Measurements from ENCODE around the gene PIP4K2A.
"Not testable (repeated sequence)": the region's sequence is repeated elsewhere in the genome, so short reads cannot be mapped to it uniquely, and the experiment has no call there.

PIP4K2A gene

DNA sequence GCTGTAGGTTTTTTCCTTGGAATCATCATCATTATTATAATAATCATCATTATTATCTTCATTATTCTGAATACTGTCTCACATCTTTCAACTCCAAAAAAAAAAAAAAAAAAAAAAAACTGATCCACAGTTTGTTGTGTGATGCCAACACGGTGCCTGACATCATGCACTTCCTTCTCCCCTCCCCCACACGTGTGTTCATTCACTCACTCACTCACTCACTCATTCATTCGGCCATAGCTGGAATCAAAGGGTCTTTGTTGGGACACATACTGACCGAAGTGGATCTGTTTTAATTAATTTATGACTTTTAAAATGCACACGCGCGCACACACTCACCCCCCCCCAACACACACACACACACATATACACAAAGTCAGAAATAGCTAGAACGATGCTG lies 177.8 kb downstream of the PIP4K2A start:
- Histone ChIP-seq H3K4me3 (ENCODE audit: low read length) (no peak overlapping the region), H3K36me3 (ENCODE audit: insufficient read depth, low read length) (peaks cover 19% of the 10 kb centered on the region), H3K9me3 (replicated peaks; ENCODE audit: low read length) (no peaks in the 10 kb centered on the region), H3K27me3 (ENCODE audit: control insufficient read depth, insufficient read depth, low read length) (no peaks in the 10 kb centered on the region), H3K9ac (ENCODE audit: low read depth, low read length) (no peak overlapping the region), H3K4me1 (ENCODE audit: control insufficient read depth, insufficient read depth, low read length) (no peaks in the 10 kb centered on the region), H3K4me2 (ENCODE audit: low read length) (no peak overlapping the region)

DNA sequence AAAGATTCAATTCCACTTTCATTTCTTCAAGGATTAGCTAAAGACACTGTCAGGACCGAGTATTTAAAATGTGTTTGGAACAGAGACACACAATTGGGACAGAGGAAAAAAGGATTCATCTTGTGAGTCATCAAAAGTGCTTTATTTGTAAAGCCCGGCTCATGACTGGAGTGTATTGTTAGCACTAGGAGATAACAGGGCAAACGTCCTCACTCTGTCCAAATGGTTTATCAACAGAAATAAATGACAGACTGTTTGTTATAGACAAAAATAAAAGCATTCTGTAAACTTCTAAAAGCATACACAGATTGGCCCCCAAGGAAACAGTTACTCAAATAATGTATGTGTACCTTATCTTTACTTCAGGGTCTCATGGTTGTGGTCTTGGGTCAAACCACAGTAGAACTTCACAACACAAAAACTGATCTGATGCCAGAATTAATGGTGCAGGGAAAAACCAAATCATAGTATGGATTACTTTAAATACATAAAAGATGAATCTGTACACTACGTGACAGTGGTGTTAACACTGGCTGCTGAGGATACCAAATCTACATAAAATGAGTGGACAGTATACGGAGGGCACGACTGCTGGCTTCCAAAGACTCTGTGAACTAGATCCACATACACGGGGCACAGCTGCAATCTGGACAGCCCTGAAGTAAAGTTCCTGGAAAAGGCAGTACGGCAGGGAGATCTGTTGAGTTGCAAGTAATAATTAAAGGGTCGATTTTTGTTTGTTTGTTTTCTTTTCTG lies 179.4 kb downstream of the PIP4K2A start:
- H3K4me3 ChIP-seq (ENCODE audit: low read length): no peak overlapping the region
- H3K4me1 ChIP-seq (ENCODE audit: control insufficient read depth, insufficient read depth, low read length): no peaks in the 10 kb centered on the region
- no peaks in the 10 kb centered on the region for H3K9me3 ChIP-seq (replicated peaks; ENCODE audit: low read length)
- no peak overlapping the region for H3K9ac ChIP-seq (ENCODE audit: low read depth, low read length)
- no peak overlapping the region for H3K4me2 ChIP-seq (ENCODE audit: low read length)
- H3K36me3 ChIP-seq (ENCODE audit: insufficient read depth, low read length): peaks cover 12% of the 10 kb centered on the region
- no peaks in the 10 kb centered on the region for H3K27me3 ChIP-seq (ENCODE audit: control insufficient read depth, insufficient read depth, low read length)

DNA sequence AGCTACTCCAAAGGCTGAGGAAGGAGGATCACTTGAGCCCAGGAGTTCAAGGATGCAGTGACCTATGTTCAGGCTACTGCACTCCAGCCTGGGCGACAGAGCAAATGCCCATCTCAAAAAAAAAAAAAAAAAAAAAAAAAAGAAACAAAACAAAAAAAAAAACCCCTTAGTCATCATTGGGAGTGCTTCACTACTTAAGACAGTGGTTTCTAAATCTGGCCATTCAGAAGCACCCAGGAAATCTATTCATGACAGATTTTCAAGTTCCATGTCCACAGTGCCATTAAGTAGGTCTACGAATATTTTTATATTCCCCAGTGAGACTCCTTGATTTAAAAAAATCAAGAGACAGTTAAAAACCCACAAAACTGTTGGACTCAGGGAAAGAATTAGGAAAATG lies 182.9 kb downstream of the PIP4K2A start:
- Histone ChIP-seq H3K4me1 (ENCODE audit: control insufficient read depth, insufficient read depth, low read length) (no peaks in the 10 kb centered on the region), H3K9ac (ENCODE audit: low read depth, low read length) (no peak overlapping the region), H3K4me2 (ENCODE audit: low read length) (no peak overlapping the region), H3K36me3 (ENCODE audit: insufficient read depth, low read length) (no peaks in the 10 kb centered on the region), H3K9me3 (replicated peaks; ENCODE audit: low read length) (no peaks in the 10 kb centered on the region), H3K27me3 (ENCODE audit: control insufficient read depth, insufficient read depth, low read length) (no peaks in the 10 kb centered on the region), H3K4me3 (ENCODE audit: low read length) (no peak overlapping the region)

DNA sequence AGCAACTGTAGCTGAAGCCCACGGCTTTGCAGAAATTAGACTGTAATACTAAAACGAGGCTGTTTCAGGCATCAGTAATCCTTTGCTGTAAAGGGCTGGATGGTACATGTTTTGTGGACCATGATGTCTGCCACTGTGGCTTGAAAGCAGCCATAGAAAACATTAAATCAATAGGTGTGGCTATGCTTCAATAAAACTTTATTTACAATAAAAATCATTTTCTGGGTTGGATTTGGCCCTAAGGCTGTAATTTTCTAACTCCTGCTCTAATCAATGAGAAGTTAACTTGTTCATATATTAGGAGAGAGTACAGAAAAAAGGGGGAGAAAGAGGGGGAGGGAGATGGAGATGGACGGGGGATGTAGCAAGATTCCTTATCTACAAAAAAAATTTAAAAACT lies 183.4 kb downstream of the PIP4K2A start:
- Histone ChIP-seq H3K4me1 (ENCODE audit: control insufficient read depth, insufficient read depth, low read length) (no peaks in the 10 kb centered on the region), H3K27me3 (ENCODE audit: control insufficient read depth, insufficient read depth, low read length) (no peaks in the 10 kb centered on the region), H3K9ac (ENCODE audit: low read depth, low read length) (no peak overlapping the region), H3K36me3 (ENCODE audit: insufficient read depth, low read length) (no peaks in the 10 kb centered on the region), H3K4me3 (ENCODE audit: low read length) (no peak overlapping the region), H3K9me3 (replicated peaks; ENCODE audit: low read length) (no peaks in the 10 kb centered on the region), H3K4me2 (ENCODE audit: low read length) (no peak overlapping the region)

DNA sequence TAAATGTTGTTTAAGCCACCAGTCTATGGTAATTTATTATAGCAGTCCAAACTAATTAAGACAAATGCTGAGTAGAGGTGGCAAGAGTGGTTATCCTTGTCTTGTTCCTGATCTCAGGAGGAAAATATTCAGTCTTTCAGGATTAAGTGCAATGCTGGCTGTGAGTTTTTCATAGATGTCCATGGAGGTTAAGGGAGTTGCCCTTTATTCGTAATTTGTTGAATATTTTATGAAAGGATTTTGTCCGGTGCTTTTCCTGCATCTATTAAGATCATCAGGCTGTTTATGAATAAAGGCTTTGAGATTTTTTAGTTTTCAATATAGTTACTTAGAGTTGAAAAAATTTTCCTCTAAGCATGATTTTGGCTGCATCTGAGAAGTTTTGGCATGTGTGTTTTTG lies 186.9 kb downstream of the PIP4K2A start:
- Histone ChIP-seq H3K36me3 (ENCODE audit: insufficient read depth, low read length) (no peaks in the 10 kb centered on the region), H3K27me3 (ENCODE audit: control insufficient read depth, insufficient read depth, low read length) (no peaks in the 10 kb centered on the region), H3K4me3 (ENCODE audit: low read length) (no peak overlapping the region), H3K4me1 (ENCODE audit: control insufficient read depth, insufficient read depth, low read length) (no peaks in the 10 kb centered on the region), H3K9me3 (replicated peaks; ENCODE audit: low read length) (no peaks in the 10 kb centered on the region), H3K4me2 (ENCODE audit: low read length) (no peak overlapping the region), H3K9ac (ENCODE audit: low read depth, low read length) (no peak overlapping the region)

DNA sequence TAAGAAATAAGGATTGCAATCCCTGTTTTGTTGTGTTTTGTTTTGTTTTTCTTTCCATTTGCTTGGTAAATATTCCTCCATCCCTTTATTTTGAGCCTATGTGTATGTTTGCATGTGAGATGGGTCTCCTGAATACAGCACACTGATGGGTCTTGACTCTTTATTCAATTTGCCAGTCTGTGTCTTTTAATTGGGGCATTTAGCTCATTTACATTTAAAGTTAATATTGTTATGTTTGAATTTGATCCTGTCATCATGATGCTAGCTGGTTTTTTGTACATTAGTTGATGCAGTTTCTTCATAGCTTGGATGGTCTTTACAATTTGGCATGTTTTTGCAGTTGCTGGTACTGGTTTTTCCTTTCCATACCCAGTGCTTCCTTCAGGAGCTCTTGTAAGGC lies 190.0 kb downstream of the PIP4K2A start:
- not testable (repeated sequence) for H3K9ac ChIP-seq (ENCODE audit: low read depth, low read length); H3K36me3 ChIP-seq (ENCODE audit: insufficient read depth, low read length); H3K4me2 ChIP-seq (ENCODE audit: low read length); H3K9me3 ChIP-seq (replicated peaks; ENCODE audit: low read length); H3K4me3 ChIP-seq (ENCODE audit: low read length); H3K27me3 ChIP-seq (ENCODE audit: control insufficient read depth, insufficient read depth, low read length); H3K4me1 ChIP-seq (ENCODE audit: control insufficient read depth, insufficient read depth, low read length)

DNA sequence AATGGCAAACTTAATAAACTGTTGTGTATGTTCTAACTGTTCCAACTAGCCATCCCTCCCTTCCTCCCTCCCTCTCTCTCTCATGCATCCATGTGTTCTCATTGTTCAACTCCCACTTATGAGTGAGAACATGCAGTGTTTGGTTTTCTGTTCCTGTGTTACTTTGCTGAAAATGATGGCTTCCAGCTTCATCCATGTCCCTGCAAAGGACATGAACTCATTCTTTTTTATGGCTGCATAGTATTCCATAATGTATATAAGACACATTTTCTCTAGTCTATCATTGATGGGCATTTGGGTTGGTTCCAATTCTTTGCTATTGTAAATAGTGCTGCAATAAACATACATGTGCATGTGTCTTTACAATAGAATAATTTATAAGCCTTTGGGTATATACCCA lies 193.7 kb downstream of the PIP4K2A start:
- not testable (repeated sequence) for H3K36me3 ChIP-seq (ENCODE audit: insufficient read depth, low read length); H3K4me2 ChIP-seq (ENCODE audit: low read length); H3K9me3 ChIP-seq (replicated peaks; ENCODE audit: low read length); H3K4me1 ChIP-seq (ENCODE audit: control insufficient read depth, insufficient read depth, low read length); H3K9ac ChIP-seq (ENCODE audit: low read depth, low read length); H3K4me3 ChIP-seq (ENCODE audit: low read length)
- peaks cover 10% of the 10 kb centered on the region for H3K27me3 ChIP-seq (ENCODE audit: control insufficient read depth, insufficient read depth, low read length)

DNA sequence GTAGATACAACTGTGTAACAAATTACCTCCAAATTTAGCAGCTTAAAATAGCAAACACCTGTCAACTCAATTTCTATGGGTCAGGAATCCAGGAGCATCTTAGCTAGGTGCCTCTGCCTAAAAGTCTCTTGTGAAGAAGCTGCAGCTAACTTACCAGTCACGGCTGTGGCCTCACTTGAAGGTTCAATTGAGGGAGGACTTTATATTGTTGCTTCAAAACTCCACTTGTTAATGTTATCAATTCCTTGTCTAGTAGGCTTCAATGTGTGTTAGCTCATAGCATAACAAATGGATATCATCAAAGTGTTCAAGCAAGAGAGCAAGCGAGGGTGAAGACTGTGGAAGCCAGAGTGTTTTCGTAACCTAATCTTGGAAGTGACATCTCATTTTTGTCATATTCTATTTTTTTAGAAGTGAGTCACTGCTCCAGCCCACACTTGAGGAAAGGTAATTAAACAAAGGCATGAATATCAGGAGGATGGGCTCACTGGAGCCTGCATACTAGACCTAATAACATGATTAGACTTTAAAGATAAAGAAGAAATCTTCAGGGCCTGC lies 196.1 kb downstream of the PIP4K2A start:
- no peaks in the 10 kb centered on the region for H3K36me3 ChIP-seq (ENCODE audit: insufficient read depth, low read length)

DNA sequence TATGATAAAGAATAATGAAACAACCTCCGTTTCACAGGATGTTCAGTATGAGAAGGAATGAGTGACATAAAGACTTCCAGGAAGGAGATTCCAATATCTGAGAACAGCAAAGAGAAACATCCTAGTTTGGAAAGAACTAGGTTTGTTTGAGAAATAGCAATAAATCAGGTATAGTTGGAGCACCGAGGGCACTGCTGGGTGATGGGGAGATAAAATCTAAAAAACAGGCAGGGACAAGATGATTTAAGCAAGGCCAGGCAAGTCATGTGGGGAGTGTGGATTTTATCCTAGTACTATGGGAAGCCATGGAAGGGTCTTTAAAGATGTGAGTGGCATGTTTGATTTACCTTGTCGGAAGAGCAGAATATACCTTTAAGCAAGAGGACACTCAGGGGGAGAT lies 199.4 kb downstream of the PIP4K2A start:
- Histone ChIP-seq H3K4me3 (ENCODE audit: low read length) (no peak overlapping the region), H3K4me1 (ENCODE audit: control insufficient read depth, insufficient read depth, low read length) (no peaks in the 10 kb centered on the region), H3K36me3 (ENCODE audit: insufficient read depth, low read length) (no peaks in the 10 kb centered on the region), H3K9ac (ENCODE audit: low read depth, low read length) (no peak overlapping the region), H3K27me3 (ENCODE audit: control insufficient read depth, insufficient read depth, low read length) (peaks cover 16% of the 10 kb centered on the region), H3K9me3 (replicated peaks; ENCODE audit: low read length) (no peaks in the 10 kb centered on the region), H3K4me2 (ENCODE audit: low read length) (no peak overlapping the region)

More for the DNA sequence above, 196.1 kb downstream of the PIP4K2A start:
- Histone ChIP-seq H3K9ac (ENCODE audit: low read depth, low read length) (no peak overlapping the region), H3K4me1 (ENCODE audit: control insufficient read depth, insufficient read depth, low read length) (no peaks in the 10 kb centered on the region), H3K9me3 (replicated peaks; ENCODE audit: low read length) (no peaks in the 10 kb centered on the region), H3K4me2 (ENCODE audit: low read length) (no peak overlapping the region), H3K27me3 (ENCODE audit: control insufficient read depth, insufficient read depth, low read length) (peaks cover 17% of the 10 kb centered on the region), H3K4me3 (ENCODE audit: low read length) (no peak overlapping the region)

DNA sequence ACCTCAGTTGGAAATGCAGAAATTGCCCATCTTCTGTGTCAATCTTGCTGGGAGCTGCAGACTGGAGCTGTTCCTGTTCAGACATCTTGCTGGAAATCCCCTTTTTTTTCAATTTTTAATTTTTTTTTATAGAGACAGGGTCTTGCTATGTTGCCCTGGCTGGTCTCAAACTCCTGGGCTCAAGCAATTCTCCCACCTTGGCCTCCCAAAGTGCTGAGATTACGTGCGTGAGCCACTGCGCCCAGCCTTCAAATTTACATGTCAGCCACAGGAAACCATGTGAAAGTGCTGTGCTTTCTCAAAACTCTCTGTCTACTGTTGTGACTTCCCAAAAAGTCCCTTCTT lies 200.0 kb downstream of the PIP4K2A start:
- H3K9me3 ChIP-seq (replicated peaks; ENCODE audit: low read length); H3K36me3 ChIP-seq (ENCODE audit: insufficient read depth, low read length); H3K9ac ChIP-seq (ENCODE audit: low read depth, low read length); H3K27me3 ChIP-seq (ENCODE audit: control insufficient read depth, insufficient read depth, low read length); H3K4me3 ChIP-seq (ENCODE audit: low read length); H3K4me2 ChIP-seq (ENCODE audit: low read length); H3K4me1 ChIP-seq (ENCODE audit: control insufficient read depth, insufficient read depth, low read length): not testable (repeated sequence)

DNA sequence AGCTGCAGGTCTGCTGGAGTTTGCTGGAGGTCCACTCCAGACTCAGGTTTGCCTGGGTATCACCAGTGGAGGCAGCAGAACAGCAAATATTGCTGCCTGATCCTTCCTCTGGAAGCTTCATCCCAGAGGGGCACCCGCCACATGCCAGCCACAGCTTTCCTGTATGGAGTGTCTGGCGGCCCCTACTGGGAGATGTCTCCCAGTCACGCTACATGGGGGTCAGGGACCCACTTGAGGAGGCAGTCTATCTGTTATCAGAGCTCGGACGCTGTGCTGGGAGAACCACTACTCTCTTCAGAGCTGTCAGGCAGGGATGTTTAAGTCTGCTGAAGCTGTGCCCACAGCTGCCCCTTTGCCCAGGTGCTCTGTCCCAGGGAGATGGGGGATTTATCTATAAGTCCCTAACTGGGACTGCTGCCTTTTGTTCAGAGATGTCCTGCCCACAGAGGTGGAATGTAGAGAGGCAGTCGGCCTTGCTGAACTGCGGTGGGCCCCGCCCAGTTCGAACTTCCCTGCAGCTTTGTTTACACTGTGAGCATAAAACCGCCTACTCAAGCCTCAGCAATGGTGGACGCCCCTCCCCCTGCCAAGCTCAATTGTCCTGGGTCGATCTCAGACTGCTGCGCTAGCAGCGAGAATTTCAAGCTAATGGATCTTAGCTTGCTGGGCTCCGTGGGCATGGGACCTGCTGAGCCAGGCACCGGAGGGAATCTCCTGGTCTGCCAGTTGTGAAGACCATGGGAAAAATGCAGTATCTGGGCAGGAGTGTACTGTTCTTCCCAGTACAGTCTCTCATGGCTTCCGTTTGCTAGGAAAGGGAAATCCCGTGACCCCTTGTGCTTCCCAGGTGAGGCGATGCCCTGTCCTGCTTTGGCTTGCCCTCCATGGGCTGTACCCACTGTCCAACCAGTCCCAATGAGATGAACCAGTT lies 200.6 kb downstream of the PIP4K2A start:
- H3K9me3 ChIP-seq (replicated peaks; ENCODE audit: low read length); H3K27me3 ChIP-seq (ENCODE audit: control insufficient read depth, insufficient read depth, low read length); H3K4me1 ChIP-seq (ENCODE audit: control insufficient read depth, insufficient read depth, low read length); H3K9ac ChIP-seq (ENCODE audit: low read depth, low read length); H3K36me3 ChIP-seq (ENCODE audit: insufficient read depth, low read length): not testable (repeated sequence)
- H3K4me3 ChIP-seq (ENCODE audit: low read length): peak overlapping the region; percentile 10
- peak overlapping the region; percentile 62 for H3K4me2 ChIP-seq (ENCODE audit: low read length)

Measured in skeletal muscle satellite cell (primary cell).